RWPE1 (cell line): ENCODE data around the gene MED27.

Experiments
- CTCF ChIA-PET: fragments of 350-600 bp; sonication (Branson Sonifier 250); formaldehyde crosslinking; extraction: SDS; loops from one replicate; lab custom pipeline; 2021; lab: Yijun Ruan, JAX
- POLR2A ChIA-PET: fragments of 400-600 bp; formaldehyde crosslinking; extraction: SDS; loops from one replicate; lab custom pipeline; 2020; ENCODE audit warnings: antibody characterized with exemption; ENCODE audit not compliant: low non-redundant PET; lab: Yijun Ruan, JAX
- DNase-seq: peaks from one replicate; pipeline ENCODE4 v3.0.0; 2012; ENCODE audit warnings: low spot score
- H3K27ac ChIP-seq: fragments of 450-650 bp; 2 replicates; pipeline ENCODE4 v1.5.1; 2017
- TF ChIP-seq, protein P1 (sequence below): fragments of 450-650 bp; conservative IDR thresholded peaks from 2 replicates; pipeline ENCODE4 v1.5.1; 2017; ENCODE audit warnings: low read depth, mild to moderate bottlenecking

The MED27 gene

DNA sequence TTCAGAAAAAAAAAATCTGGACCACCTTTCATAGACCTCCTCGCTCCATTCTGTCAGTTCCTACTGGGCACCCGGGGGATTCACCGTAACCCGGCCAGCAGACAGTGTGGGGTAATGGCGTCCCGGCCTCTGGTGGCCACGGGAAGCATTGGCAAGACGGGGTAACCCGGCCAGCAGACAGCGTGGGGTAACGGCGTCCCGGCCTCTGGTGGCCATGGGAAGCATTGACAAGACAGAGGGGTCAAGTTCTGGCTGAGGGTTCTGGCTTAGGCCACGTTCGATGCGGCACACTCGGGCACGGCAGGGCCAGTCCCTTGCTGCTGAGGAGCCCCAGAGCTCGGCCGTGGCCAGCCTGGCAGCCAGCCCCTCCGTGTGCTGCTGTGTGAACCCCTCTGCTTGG, 223.6 kb downstream of the MED27 start:
- ChIA-PET POLR2A (no interaction called here), CTCF (no interaction called here)
- no peak overlapping the region for H3K27ac ChIP-seq
- TF ChIP-seq, protein P1, sequence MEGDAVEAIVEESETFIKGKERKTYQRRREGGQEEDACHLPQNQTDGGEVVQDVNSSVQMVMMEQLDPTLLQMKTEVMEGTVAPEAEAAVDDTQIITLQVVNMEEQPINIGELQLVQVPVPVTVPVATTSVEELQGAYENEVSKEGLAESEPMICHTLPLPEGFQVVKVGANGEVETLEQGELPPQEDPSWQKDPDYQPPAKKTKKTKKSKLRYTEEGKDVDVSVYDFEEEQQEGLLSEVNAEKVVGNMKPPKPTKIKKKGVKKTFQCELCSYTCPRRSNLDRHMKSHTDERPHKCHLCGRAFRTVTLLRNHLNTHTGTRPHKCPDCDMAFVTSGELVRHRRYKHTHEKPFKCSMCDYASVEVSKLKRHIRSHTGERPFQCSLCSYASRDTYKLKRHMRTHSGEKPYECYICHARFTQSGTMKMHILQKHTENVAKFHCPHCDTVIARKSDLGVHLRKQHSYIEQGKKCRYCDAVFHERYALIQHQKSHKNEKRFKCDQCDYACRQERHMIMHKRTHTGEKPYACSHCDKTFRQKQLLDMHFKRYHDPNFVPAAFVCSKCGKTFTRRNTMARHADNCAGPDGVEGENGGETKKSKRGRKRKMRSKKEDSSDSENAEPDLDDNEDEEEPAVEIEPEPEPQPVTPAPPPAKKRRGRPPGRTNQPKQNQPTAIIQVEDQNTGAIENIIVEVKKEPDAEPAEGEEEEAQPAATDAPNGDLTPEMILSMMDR, result no peak
- DNase-seq, result no peak

DNA sequence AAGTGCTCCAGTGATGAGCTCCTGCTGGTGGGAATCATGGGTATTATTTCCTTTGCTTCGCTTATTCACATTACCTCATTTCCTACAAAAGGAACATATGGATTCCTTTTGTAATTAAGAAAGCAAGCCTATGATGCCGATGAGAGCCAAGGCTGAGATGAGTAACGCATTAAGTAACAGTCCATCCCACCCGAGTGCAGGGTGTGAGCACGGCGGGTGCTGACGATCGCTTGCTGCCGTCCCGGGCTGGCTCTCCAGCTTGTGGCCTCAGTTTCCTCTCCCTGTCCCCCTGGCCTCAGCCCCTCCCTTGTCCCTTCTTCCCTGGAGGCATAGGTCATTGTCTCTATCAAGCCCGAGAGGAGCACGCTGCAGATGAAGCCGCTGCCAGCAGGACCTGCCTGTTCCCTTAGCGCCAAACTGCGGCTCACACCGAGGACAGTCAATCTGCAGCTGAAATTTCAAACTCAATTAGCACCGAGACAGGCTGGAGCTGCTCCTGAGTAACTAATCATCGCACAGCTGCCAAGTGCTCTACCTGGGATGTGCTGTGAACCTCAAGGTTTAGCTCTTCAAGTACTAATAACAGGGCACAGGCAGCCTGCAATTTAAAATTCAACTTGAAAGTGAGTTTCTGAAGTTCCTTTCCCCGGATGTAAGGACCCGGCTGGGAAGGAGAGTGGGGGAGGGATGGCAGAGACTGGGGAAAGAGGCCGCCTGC, 224.6 kb downstream of the MED27 start:
- TF ChIP-seq, protein P1, result no peak
- no peak for DNase-seq
- CTCF ChIA-PET, result interaction anchor here (0.6 to 0.7 kb wide), 4 partner anchors 11 to 263 kb away, joined by 3 to 4 read pairs (median 4); no protein-coding TSS in a partner anchor
- POLR2A ChIA-PET, result no interaction called here
- H3K27ac ChIP-seq, result no peak overlapping the region

DNA sequence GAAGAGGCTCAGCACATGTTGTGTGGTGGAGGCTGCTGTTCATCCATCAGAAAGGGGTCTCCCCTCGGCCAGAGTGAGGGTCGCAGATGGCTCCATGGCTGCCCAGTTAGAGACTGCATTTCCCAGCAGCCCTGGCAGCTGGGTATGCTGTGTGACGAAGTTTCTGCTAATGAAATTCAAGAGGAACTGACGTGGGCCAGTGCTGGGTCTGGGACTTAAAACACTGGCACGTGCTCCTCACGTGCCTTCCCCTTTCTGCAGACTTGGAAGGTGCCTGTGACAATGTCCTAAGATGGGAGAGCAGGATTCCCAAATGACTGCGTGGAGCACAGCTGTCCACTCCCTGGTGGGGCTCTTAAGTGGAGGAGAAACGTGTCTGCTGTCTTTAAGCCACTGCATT, 225.3 kb downstream of the MED27 start:
- DNase-seq, result no peak
- TF ChIP-seq, protein P1, result no peak
- H3K27ac ChIP-seq, result no peak overlapping the region
- CTCF ChIA-PET, result interaction anchor here (0.6 kb wide), 3 partner anchors 11 to 55 kb away, joined by 3 to 4 read pairs (median 3); no protein-coding TSS in a partner anchor
- POLR2A ChIA-PET, result no interaction called here

DNA sequence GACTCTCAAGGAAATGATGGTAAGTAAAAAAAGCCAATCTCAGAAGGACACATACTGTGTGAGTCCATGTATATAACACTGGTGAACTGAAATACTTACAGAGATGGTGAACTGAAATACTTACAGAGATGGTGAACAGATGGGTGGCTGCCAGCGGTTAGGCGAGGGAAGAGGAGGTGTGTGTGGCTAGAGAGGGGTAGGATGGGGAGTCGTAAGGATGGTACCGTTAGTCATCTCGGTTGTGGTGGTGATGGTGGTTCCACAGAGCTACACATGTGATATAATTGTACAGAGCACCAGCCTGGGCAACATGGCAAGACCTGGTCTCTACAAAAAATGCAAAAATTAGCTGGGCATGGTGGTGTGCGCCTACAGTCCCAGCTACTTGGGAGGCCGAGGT, 226.2 kb downstream of the MED27 start:
- ChIA-PET CTCF (interaction anchor here (0.6 to 0.7 kb wide), 2 partner anchors 54 to 91 kb away, joined by 3 to 6 read pairs; no protein-coding TSS in a partner anchor), POLR2A (no interaction called here)
- H3K27ac ChIP-seq, result no peak overlapping the region
- no peak for DNase-seq
- TF ChIP-seq, protein P1, result no peak

DNA sequence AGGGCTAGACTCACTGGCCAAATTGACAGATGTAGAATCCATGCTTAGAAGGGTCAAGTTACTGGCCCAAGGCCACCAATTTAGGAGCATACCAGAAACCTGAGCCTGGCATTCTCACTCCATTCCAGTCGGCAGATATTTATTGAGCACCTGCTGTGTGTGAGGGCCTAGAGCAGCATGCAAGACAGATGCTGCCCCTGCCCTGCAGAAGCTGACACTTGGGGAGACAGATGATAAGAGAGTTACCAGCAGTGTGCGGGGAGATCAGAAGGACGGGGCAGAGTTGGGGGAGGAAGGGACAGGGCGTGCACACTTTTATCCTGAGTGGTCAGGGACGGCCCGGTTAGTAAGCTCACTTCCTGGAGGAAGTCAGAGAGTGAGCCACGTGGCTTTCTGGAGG, 228.3 kb downstream of the MED27 start:
- ChIA-PET CTCF (no interaction called here), POLR2A (no interaction called here)
- TF ChIP-seq, protein P1, result no peak
- no peak for DNase-seq
- H3K27ac ChIP-seq, result no peak overlapping the region

DNA sequence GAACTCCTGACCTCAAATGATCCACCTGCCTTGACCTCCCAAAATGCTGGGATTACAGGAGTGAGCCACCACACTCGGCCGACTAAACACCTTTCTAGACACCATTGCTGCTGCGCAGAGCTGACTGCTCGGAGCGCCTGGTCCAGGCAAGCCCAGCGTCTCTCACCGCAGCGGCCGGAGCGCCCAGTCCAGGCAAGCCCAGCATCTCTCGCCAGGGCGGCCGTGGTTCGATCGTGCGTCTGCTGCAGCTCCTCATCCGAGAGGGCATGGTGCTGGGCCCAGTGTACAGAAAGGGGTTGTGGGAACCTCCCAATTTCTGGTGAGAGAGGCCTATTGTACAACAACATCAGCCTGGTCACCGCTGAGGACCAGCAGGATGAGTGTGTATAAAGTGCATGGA, 230.3 kb downstream of the MED27 start:
- ChIA-PET POLR2A (no interaction called here), CTCF (interaction anchor here (1.0 kb wide), 1 partner anchor 9 kb away, joined by 4 read pairs; no protein-coding TSS in a partner anchor)
- H3K27ac ChIP-seq, result no peak overlapping the region
- TF ChIP-seq, protein P1, result no peak
- no peak for DNase-seq
